Kidney (tissue), 14 donors: ENCODE results near the gene PTPRJ. TPM values are rescaled to one million over a fixed set of nuclear protein-coding genes. Genes with fewer than 3 reads are reported as not detected.

Experiments used
- DNase-seq, 5 donors: peaks; one replicate each; pipeline ENCODE4 v3.0.0-alpha.2; 2013 to 2020
- FAIRE-seq: peaks from 2 replicates; lab custom pipeline; 2012; peaks lifted over from hg19 to GRCh38; lab: Jason Lieb, UNC
- H3K27ac ChIP-seq, 2 donors: one replicate each; pipeline ENCODE4 v1.7.0; 2013; ENCODE audit warnings: low read depth in 2 of 2, low read length in 2 of 2, inconsistent platforms in 1 of 2
- H3K27me3 ChIP-seq: one replicate; pipeline ENCODE4 v1.7.1; 2013; ENCODE audit warnings: low read length, inconsistent platforms; ENCODE audit not compliant: control insufficient read depth, insufficient read depth
- H3K36me3 ChIP-seq, 3 donors: one replicate each; pipeline versions ENCODE4 v1.7.0 to v1.7.1; 2013; ENCODE audit warnings: low read length in 3 of 3, control low read depth in 1 of 3, inconsistent platforms in 1 of 3; ENCODE audit not compliant: insufficient read depth in 3 of 3, control insufficient read depth in 2 of 3
- H3K4me1 ChIP-seq, 3 donors: one replicate each; pipeline versions ENCODE4 v1.7.0 to v1.7.1; 2013; ENCODE audit warnings: low read length in 3 of 3, inconsistent platforms in 1 of 3, low read depth in 1 of 3; ENCODE audit not compliant: control insufficient read depth in 2 of 3, insufficient read depth in 2 of 3
- H3K4me3 ChIP-seq, 3 donors: one replicate each; pipeline versions ENCODE4 v1.7.0 to v1.8.1; 2013; ENCODE audit warnings: low read length in 3 of 3, control low read depth in 1 of 3, inconsistent platforms in 1 of 3
- H3K9ac ChIP-seq, 3 donors: one replicate each; pipeline versions ENCODE4 v1.7.0 to v1.7.1; 2013; ENCODE audit warnings: low read length in 3 of 3, control low read depth in 1 of 3, inconsistent platforms in 1 of 3
- H3K9me3 ChIP-seq, 3 donors: one replicate each; pipeline versions ENCODE4 v1.7.0 to v1.7.1; 2013; ENCODE audit warnings: low read length in 3 of 3, control low read depth in 1 of 3, inconsistent platforms in 1 of 3; ENCODE audit not compliant: control insufficient read depth in 2 of 3, insufficient read depth in 1 of 3
- CTCF ChIP-seq: IDR thresholded peaks from 3 replicates; pipeline ENCODE4 v1.5.1; 2012; ENCODE audit warnings: mild to moderate bottlenecking, moderate library complexity, borderline replicate concordance; ENCODE audit not compliant: insufficient read depth; ENCODE audit errors: extremely low read depth
- intact Hi-C: fragments of 100-400 bp; cut with DNase I; formaldehyde crosslinking; loops from one replicate; pipeline ENCODE4 v1.11.1; 2022
- microRNA-seq: library from miRNA; unstranded; fragments of <30 nt; microRNA quantifications from one replicate; pipeline ENCODE4 v1.2.0, GENCODE V29; 2020
- polyA plus RNA-seq: library from polyadenylated mRNA; stranded (reverse); fragments of 350-450 nt; fragmentation: Illumina TruSeq; extraction: RNeasy Lipid Tissue Mini Kit (QIAGEN cat#74804); gene quantifications from one replicate; pipeline ENCODE4 v1.2.3, GENCODE V29; 2014; ENCODE audit warnings: low read depth, low replicate concordance; ENCODE audit not compliant: insufficient read depth
- total RNA-seq: library from RNA; stranded (reverse); fragmentation: NEBNext Ultra II Directional; extraction: Animal tissue kit (Norgen Biotek cat#: 25700); gene quantifications from one replicate; pipeline ENCODE4 v1.2.1, GENCODE V29; 2021
- donor health status: control.
- donor health status: control.
- donor health status: control.
- donor health status: control.
- donor health status: control.
- donor health status: DM: yes; HTN: yes; CAD: no.
- donor health status: Normal renal cell carcinoma (clear cell type).

Gene PTPRJ
- total and polyA plus RNA-seq, 2 donors from 2014 or later = 9.2 to 80.5 TPM

- H3K9ac ChIP-seq = no peak overlapping the region
- H3K4me1 ChIP-seq = no peaks in the 10 kb centered on the region
- TF ChIP-seq CTCF = no peak
- no peak overlapping the region for H3K27ac ChIP-seq
- no peak for FAIRE-seq
- no peaks in the 10 kb centered on the region for H3K36me3 ChIP-seq
- no peak for DNase-seq
- H3K27me3 ChIP-seq = no peaks in the 10 kb centered on the region
- intact Hi-C loops = no loop called here
- H3K9me3 ChIP-seq = no peaks in the 10 kb centered on the region
- H3K4me3 ChIP-seq = no peak overlapping the region
These were observed 227.5 kb downstream of the PTPRJ start for GRCh38 chr11:48207881-48208280.

- no peak overlapping the region for H3K9ac ChIP-seq
- H3K9me3 ChIP-seq = no peaks in the 10 kb centered on the region
- no peaks in the 10 kb centered on the region for H3K27me3 ChIP-seq
- no peaks in the 10 kb centered on the region for H3K4me1 ChIP-seq
- TF ChIP-seq CTCF = no peak
- no peaks in the 10 kb centered on the region for H3K36me3 ChIP-seq
- FAIRE-seq (no peak), DNase-seq (no peak)
- H3K4me3 ChIP-seq = no peak overlapping the region
- no peak overlapping the region for H3K27ac ChIP-seq
- intact Hi-C loops = no loop called here
These were observed 229.7 kb downstream of the PTPRJ start for GRCh38 chr11:48210052-48210451.

GRCh38 chr11:48216510-48216909 lies 236.2 kb downstream of the PTPRJ start, which contains the start of gene OR4B1:
Gene OR4B1, plus strand, starts transcription at chr11:48216810. Its CDS starts 0 bp downstream, at chr11:48216810.
- no peak for TF ChIP-seq CTCF
- H3K4me3 ChIP-seq = no peak within 1 kb of the TSS
- H3K27ac ChIP-seq = no peak within 1 kb of the TSS
- FAIRE-seq = no peak
- no peaks in the 10 kb centered on the region for H3K4me1 ChIP-seq
- no peaks in the 10 kb centered on the region for H3K36me3 ChIP-seq
- no peaks in the 10 kb centered on the region for H3K27me3 ChIP-seq
- intact Hi-C loops = no loop called here
- DNase-seq = no peak
- no peak within 1 kb of the TSS for H3K9ac ChIP-seq
- no peaks in the 10 kb centered on the region for H3K9me3 ChIP-seq

Small RNA genes within 50 kb of the gene (microRNA-seq; reads per million reads assigned to microRNA genes)
- not detected for gene MIR3161

Other genes starting within 250 kb of the PTPRJ start
- gene FNBP4, start 213.2 kb upstream of the PTPRJ start, total RNA-seq = 101 TPM
- 13.1 TPM for gene FNBP4, start 213.2 kb upstream of the PTPRJ start, polyA plus RNA-seq
- 39.3 TPM for gene NUP160, start 132.2 kb upstream of the PTPRJ start, total RNA-seq
- 6.8 TPM for gene NUP160, start 132.2 kb upstream of the PTPRJ start, polyA plus RNA-seq
- not detected for gene OR4B1, start 236.3 kb downstream of the PTPRJ start, total RNA-seq
- not detected for gene OR4B1, start 236.3 kb downstream of the PTPRJ start, polyA plus RNA-seq